NCI-H2107 (cell line): ENCODE measurements around the gene HDAC10.

Experiments used
- DNase-seq: peaks from one replicate; lab custom pipeline; 2025; lab: John Stamatoyannopoulos, UW

HDAC10 gene

GRCh38 chr22:50250555-50251476, at the start of gene HDAC10:
Gene HDAC10 (minus strand): TSS chr22:50251265. CDS start chr22:50251032, 233 bp downstream.
- peak; percentile 55 for DNase-seq

- DNase-seq: no peak
Observed at GRCh38 chr22:50300620-50301257, 49.7 kb upstream of the HDAC10 start.

GRCh38 chr22:50299785-50300619, 48.9 kb upstream of the HDAC10 start:
- DNase-seq: no peak

- DNase-seq: no peak
Observed at GRCh38 chr22:50298937-50299784, 48.1 kb upstream of the HDAC10 start.

GRCh38 chr22:50298266-50298637, 47.2 kb upstream of the HDAC10 start:
- DNase-seq: no peak

GRCh38 chr22:50297510-50298265, 46.6 kb upstream of the HDAC10 start:
- DNase-seq: no peak

- no peak for DNase-seq
Observed at GRCh38 chr22:50296658-50297490, 45.8 kb upstream of the HDAC10 start.

- no peak for DNase-seq
Observed at GRCh38 chr22:50294319-50294656, 43.2 kb upstream of the HDAC10 start.

- DNase-seq: no peak
Observed at GRCh38 chr22:50293441-50294318, 42.6 kb upstream of the HDAC10 start.

GRCh38 chr22:50292643-50293440, 41.8 kb upstream of the HDAC10 start:
- DNase-seq: no peak

- DNase-seq: no peak
Observed at GRCh38 chr22:50289942-50290630, 39.0 kb upstream of the HDAC10 start.

- no peak for DNase-seq
Observed at GRCh38 chr22:50289151-50289941, 38.3 kb upstream of the HDAC10 start.

GRCh38 chr22:50287731-50288130, 36.7 kb upstream of the HDAC10 start:
- no peak for DNase-seq

- DNase-seq: no peak
Observed at GRCh38 chr22:50286701-50287318, 35.7 kb upstream of the HDAC10 start.

- no peak for DNase-seq
Observed at GRCh38 chr22:50286275-50286674, 35.2 kb upstream of the HDAC10 start.

GRCh38 chr22:50285568-50286229, 34.6 kb upstream of the HDAC10 start:
- no peak for DNase-seq
